Activated T-cell treated with anti-CD3 and anti-CD28 coated beads, Interleukin-2, amount 50 U/mL, for 4 hours (primary cell): ENCODE results near the gene REG4. TPM values are rescaled to one million over a fixed set of nuclear protein-coding genes. Genes with fewer than 3 reads are reported as not detected.

ENCODE experiments used
- ATAC-seq, 2 donors: fragments of 200-7000 bp; cut with Tn5 transposase; one replicate each; pipeline ENCODE4 v1.10.0; 2021
- DNase-seq: peaks from one replicate; pipeline ENCODE4 v3.0.0-alpha.2; 2020
- H3K27me3 Mint-ChIP-seq: one replicate; pipeline ENCODE4 v1.8.0; 2021; ENCODE audit warnings: low read depth, mixed read lengths
- H3K36me3 Mint-ChIP-seq: one replicate; pipeline ENCODE4 v1.8.0; 2022; ENCODE audit warnings: mixed read lengths; ENCODE audit not compliant: insufficient read depth
- H3K4me1 Mint-ChIP-seq: one replicate; pipeline ENCODE4 v1.8.0; 2021; ENCODE audit warnings: low read depth, mixed read lengths
- H3K4me3 Mint-ChIP-seq: one replicate; pipeline ENCODE4 v1.8.0; 2021; ENCODE audit warnings: mild to moderate bottlenecking, moderate library complexity, mixed read lengths
- H3K9me3 Mint-ChIP-seq: one replicate; pipeline ENCODE4 v1.8.0; 2021; ENCODE audit warnings: mixed read lengths
- total RNA-seq, 3 donors: library from RNA; stranded (reverse); gene quantifications; one replicate each; pipeline ENCODE4 v1.2.1, GENCODE V29; 2021

The REG4 gene
- total RNA-seq, 3 donors from 2014 or later: 0.49 to 2.3 (median 1.2) TPM

DNA sequence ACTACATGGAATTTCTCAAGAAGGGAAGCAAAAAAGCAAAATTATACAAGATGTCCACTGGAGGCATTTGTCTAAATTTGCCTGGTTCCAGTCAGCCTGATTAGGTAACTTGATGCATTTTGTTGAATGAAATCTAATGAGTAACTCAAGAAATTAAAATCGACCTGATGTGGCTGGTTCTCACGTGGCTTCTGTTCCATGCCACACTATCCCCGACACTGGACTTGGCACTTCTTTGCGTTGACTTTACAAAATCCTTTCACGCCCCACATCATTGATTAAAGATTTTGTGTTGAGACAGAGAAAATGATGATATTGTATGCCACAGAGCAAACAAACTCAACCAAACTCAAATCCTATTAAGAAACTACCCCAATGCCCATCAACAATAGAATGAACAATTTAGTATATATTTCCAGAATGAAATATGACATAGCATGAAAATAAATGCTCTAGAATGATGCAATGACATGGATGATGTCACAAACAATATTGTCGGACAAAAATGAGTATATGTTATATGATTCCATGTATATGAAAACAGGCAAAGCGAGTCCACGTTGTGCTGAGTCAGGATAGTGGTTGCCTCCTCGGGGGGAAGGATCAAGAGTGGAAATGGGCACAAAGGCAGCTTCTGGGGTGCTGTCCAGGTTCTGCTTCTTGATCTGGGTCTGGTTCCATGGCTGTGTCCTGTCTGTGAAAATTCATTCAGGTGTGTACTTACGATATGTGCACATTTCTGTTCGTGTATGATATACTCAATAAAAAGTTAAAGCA is 29.6 kb downstream of the REG4 start:
- Mint-ChIP-seq H3K27me3 (peaks cover under 1% of the 10 kb centered on the region), H3K9me3 (no peaks in the 10 kb centered on the region), H3K4me3 (no peak overlapping the region), H3K36me3 (no peaks in the 10 kb centered on the region), H3K4me1 (peaks cover 2% of the 10 kb centered on the region)
- no peak for DNase-seq
- ATAC-seq: no peak

GRCh38 chr1:119779869-119780356 is 31.3 kb downstream of the REG4 start:
- Mint-ChIP-seq H3K36me3 (no peaks in the 10 kb centered on the region), H3K9me3 (no peaks in the 10 kb centered on the region), H3K4me1 (no peaks in the 10 kb centered on the region), H3K4me3 (no peak overlapping the region), H3K27me3 (peaks cover 6% of the 10 kb centered on the region)
- ATAC-seq (no peak), DNase-seq (no peak)

- Mint-ChIP-seq H3K27me3 (peaks cover 6% of the 10 kb centered on the region), H3K4me1 (no peaks in the 10 kb centered on the region), H3K9me3 (no peaks in the 10 kb centered on the region), H3K4me3 (no peak overlapping the region), H3K36me3 (no peaks in the 10 kb centered on the region)
- ATAC-seq (no peak), DNase-seq (no peak)
These were observed 32.2 kb downstream of the REG4 start for GRCh38 chr1:119778886-119779560.

- H3K4me1 Mint-ChIP-seq: no peaks in the 10 kb centered on the region
- ATAC-seq: no peak
- H3K27me3 Mint-ChIP-seq: peaks cover 6% of the 10 kb centered on the region
- H3K36me3 Mint-ChIP-seq: no peaks in the 10 kb centered on the region
- no peaks in the 10 kb centered on the region for H3K9me3 Mint-ChIP-seq
- no peak for DNase-seq
- H3K4me3 Mint-ChIP-seq: no peak overlapping the region
These were observed 32.9 kb downstream of the REG4 start for GRCh38 chr1:119778359-119778758.

GRCh38 chr1:119774746-119775490 is 36.3 kb downstream of the REG4 start:
- Mint-ChIP-seq H3K4me1 (no peaks in the 10 kb centered on the region), H3K27me3 (peaks cover 6% of the 10 kb centered on the region), H3K36me3 (no peaks in the 10 kb centered on the region), H3K4me3 (no peak overlapping the region), H3K9me3 (no peaks in the 10 kb centered on the region)
- ATAC-seq (no peak), DNase-seq (no peak)

- ATAC-seq (no peak), DNase-seq (no peak)
- H3K4me3 Mint-ChIP-seq: no peak overlapping the region
- peaks cover 6% of the 10 kb centered on the region for H3K27me3 Mint-ChIP-seq
- no peaks in the 10 kb centered on the region for H3K4me1 Mint-ChIP-seq
- no peaks in the 10 kb centered on the region for H3K9me3 Mint-ChIP-seq
- no peaks in the 10 kb centered on the region for H3K36me3 Mint-ChIP-seq
These were observed 37.5 kb downstream of the REG4 start for GRCh38 chr1:119773711-119774241.

GRCh38 chr1:119772298-119772697 is 39.0 kb downstream of the REG4 start:
- Mint-ChIP-seq H3K9me3 (no peaks in the 10 kb centered on the region), H3K36me3 (no peaks in the 10 kb centered on the region), H3K27me3 (peaks cover 8% of the 10 kb centered on the region), H3K4me3 (no peak overlapping the region), H3K4me1 (no peaks in the 10 kb centered on the region)
- no peak for DNase-seq
- ATAC-seq: no peak

GRCh38 chr1:119771770-119772169 is 39.5 kb downstream of the REG4 start:
- Mint-ChIP-seq H3K9me3 (no peaks in the 10 kb centered on the region), H3K36me3 (no peaks in the 10 kb centered on the region), H3K4me3 (no peak overlapping the region), H3K4me1 (no peaks in the 10 kb centered on the region), H3K27me3 (peaks cover 13% of the 10 kb centered on the region)
- no peak for ATAC-seq
- no peak for DNase-seq

GRCh38 chr1:119771016-119771415 is 40.2 kb downstream of the REG4 start:
- H3K27me3 Mint-ChIP-seq: peaks cover 14% of the 10 kb centered on the region
- no peak overlapping the region for H3K4me3 Mint-ChIP-seq
- H3K4me1 Mint-ChIP-seq: no peaks in the 10 kb centered on the region
- H3K9me3 Mint-ChIP-seq: no peaks in the 10 kb centered on the region
- no peak for DNase-seq
- H3K36me3 Mint-ChIP-seq: no peaks in the 10 kb centered on the region
- no peak for ATAC-seq

- ATAC-seq (no peak), DNase-seq (no peak)
- Mint-ChIP-seq H3K4me1 (no peaks in the 10 kb centered on the region), H3K9me3 (no peaks in the 10 kb centered on the region), H3K36me3 (no peaks in the 10 kb centered on the region), H3K4me3 (no peak within 1 kb of the TSS), H3K27me3 (peaks cover 18% of the 10 kb centered on the region)
These were observed 42.5 kb downstream of the REG4 start, which contains the start of gene HMGCS2 for GRCh38 chr1:119768778-119769177. HMGCS2 (minus strand) TSS chr1:119768905; CDS start chr1:119768844, 61 bp downstream.

GRCh38 chr1:119767486-119767885 is 43.8 kb downstream of the REG4 start:
- no peak for ATAC-seq
- Mint-ChIP-seq H3K36me3 (no peaks in the 10 kb centered on the region), H3K9me3 (no peaks in the 10 kb centered on the region), H3K4me1 (no peaks in the 10 kb centered on the region), H3K4me3 (no peak overlapping the region), H3K27me3 (peaks cover 18% of the 10 kb centered on the region)
- DNase-seq: no peak

DNA sequence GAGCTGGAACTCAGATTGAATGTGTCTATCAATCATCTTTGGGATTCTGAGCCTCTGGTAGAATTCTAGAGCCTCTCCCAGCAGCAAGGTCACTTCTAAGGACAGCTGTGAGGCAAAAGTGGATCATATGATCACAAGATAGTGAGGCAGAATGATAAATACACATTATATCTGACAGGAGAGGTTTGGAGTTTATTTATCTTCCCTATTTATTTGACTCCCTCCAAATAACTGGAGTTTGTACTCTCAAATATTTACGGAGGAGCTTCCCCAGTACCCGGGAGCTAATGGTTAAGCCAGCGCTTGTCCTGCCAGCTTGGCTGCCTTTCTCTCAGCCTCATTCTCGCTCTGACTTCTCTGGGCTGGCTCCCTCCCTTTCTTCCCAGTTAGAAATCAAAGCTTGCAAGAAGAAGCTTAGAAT is 44.9 kb downstream of the REG4 start:
- peaks cover 18% of the 10 kb centered on the region for H3K27me3 Mint-ChIP-seq
- no peak for DNase-seq
- ATAC-seq: no peak
- H3K36me3 Mint-ChIP-seq: no peaks in the 10 kb centered on the region
- no peaks in the 10 kb centered on the region for H3K4me1 Mint-ChIP-seq
- H3K9me3 Mint-ChIP-seq: no peaks in the 10 kb centered on the region
- no peak overlapping the region for H3K4me3 Mint-ChIP-seq

DNA sequence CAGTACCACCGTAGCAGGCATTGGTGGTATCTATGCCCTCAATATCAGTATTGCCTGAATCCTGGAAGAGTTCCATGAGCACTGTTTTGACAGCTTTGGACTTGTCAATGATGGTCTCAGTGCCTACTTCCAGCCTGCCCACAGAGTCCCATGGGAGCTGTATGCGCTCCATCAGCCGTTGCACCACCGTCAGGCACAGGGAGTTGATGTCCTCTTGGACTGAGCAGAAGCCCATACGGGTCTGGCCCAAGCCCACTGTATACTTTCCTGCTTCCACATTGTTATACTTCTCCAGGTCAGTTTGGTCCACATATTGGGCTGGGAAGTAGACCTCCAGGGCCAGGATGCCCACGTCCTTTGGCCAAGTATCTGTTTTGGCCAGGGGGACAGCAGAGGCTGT is 47.0 kb downstream of the REG4 start:
- ATAC-seq: no peak
- no peak overlapping the region for H3K4me3 Mint-ChIP-seq
- H3K9me3 Mint-ChIP-seq: no peaks in the 10 kb centered on the region
- H3K27me3 Mint-ChIP-seq: peaks cover 18% of the 10 kb centered on the region
- H3K36me3 Mint-ChIP-seq: no peaks in the 10 kb centered on the region
- DNase-seq: no peak
- no peaks in the 10 kb centered on the region for H3K4me1 Mint-ChIP-seq

DNA sequence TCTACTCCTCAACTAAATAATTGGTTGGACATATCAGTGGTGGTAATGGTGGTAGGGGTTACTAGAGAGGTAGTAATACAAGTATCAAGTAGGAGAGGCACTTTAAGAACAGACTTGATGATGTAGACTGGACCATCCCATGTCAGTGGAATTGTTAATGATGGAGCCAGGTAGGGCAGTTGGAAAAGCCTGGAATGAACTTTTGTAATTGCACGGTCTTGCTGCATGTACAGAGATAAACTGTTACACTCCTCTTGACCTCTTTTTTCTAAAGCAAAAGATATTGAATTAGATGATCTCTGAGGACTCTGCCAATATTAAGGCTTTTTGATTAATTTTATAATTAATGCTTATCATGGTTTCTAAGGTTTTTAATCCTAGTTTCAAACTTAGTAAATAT is 48.3 kb downstream of the REG4 start:
- DNase-seq: no peak
- no peak for ATAC-seq
- no peaks in the 10 kb centered on the region for H3K36me3 Mint-ChIP-seq
- H3K4me3 Mint-ChIP-seq: no peak overlapping the region
- peaks cover 18% of the 10 kb centered on the region for H3K27me3 Mint-ChIP-seq
- no peaks in the 10 kb centered on the region for H3K4me1 Mint-ChIP-seq
- H3K9me3 Mint-ChIP-seq: no peaks in the 10 kb centered on the region
